HG02973 (cell line): ENCODE results near the gene TARBP1.
A peak's percentile ranks its signal among the peaks of the same experiment; 100 is the strongest.
"Not testable (repeated sequence)": the region's sequence is repeated elsewhere in the genome, so short reads cannot be mapped to it uniquely, and the experiment has no call there.

ENCODE experiments used
- ATAC-seq: cut with Tn5 transposase; IDR thresholded peaks from one replicate; pipeline ENCODE4 v1.9.1; 2021; ENCODE audit warnings: moderate library complexity; ENCODE audit not compliant: unreplicated experiment

TARBP1 gene

GRCh38 chr1:234437423-234438171 is 41.4 kb downstream of the TARBP1 start:
- no peak for ATAC-seq

- no peak for ATAC-seq
Measured at GRCh38 chr1:234435620-234436019, 43.4 kb downstream of the TARBP1 start.

- ATAC-seq = no peak
Measured at GRCh38 chr1:234434706-234435105, 44.3 kb downstream of the TARBP1 start.

GRCh38 chr1:234433563-234434285 is 45.3 kb downstream of the TARBP1 start:
- peak; percentile 74 for ATAC-seq

- no peak for ATAC-seq
Measured at GRCh38 chr1:234431255-234431654, 47.7 kb downstream of the TARBP1 start.

GRCh38 chr1:234430691-234431090 is 48.3 kb downstream of the TARBP1 start:
- no peak for ATAC-seq

GRCh38 chr1:234429434-234429806 is 49.6 kb downstream of the TARBP1 start:
- no peak for ATAC-seq

GRCh38 chr1:234427950-234428646 is 50.9 kb downstream of the TARBP1 start:
- no peak for ATAC-seq

GRCh38 chr1:234413990-234414389 is 65.0 kb downstream of the TARBP1 start:
- ATAC-seq = no peak

- no peak for ATAC-seq
Measured at GRCh38 chr1:234413485-234413884, 65.5 kb downstream of the TARBP1 start.

- ATAC-seq = no peak
Measured at GRCh38 chr1:234412830-234413229, 66.1 kb downstream of the TARBP1 start.

GRCh38 chr1:234409328-234409727 is 69.7 kb downstream of the TARBP1 start:
- no peak for ATAC-seq

- no peak for ATAC-seq
Measured at GRCh38 chr1:234408757-234409156, 70.2 kb downstream of the TARBP1 start.

GRCh38 chr1:234406871-234407270 is 72.1 kb downstream of the TARBP1 start:
- no peak for ATAC-seq

- ATAC-seq = no peak
Measured at GRCh38 chr1:234405676-234406075, 73.3 kb downstream of the TARBP1 start.

- ATAC-seq = no peak
Measured at GRCh38 chr1:234402939-234403338, 76.0 kb downstream of the TARBP1 start.

GRCh38 chr1:234401658-234402057 is 77.3 kb downstream of the TARBP1 start:
- no peak for ATAC-seq

GRCh38 chr1:234400773-234401172 is 78.2 kb downstream of the TARBP1 start:
- peak; percentile 39 for ATAC-seq

- ATAC-seq = not testable (repeated sequence)
Measured at GRCh38 chr1:234399515-234399914, 79.5 kb downstream of the TARBP1 start.

GRCh38 chr1:234398849-234399381 is 80.1 kb downstream of the TARBP1 start:
- ATAC-seq = peak; percentile 61

- ATAC-seq = no peak
Measured at GRCh38 chr1:234397732-234398131, 81.2 kb downstream of the TARBP1 start.

- no peak for ATAC-seq
Measured at GRCh38 chr1:234396871-234397270, 82.1 kb downstream of the TARBP1 start.
